Activated CD4-positive, alpha-beta T cell treated with anti-CD3 and anti-CD28 coated beads for 4 hours (primary cell): ENCODE measurements around the gene CUL4B.
"Not testable (repeated sequence)": the region's sequence is repeated elsewhere in the genome, so short reads cannot be mapped to it uniquely, and the experiment has no call there.

Source experiments
- DNase-seq, 2 donors: peaks; one replicate each; pipeline ENCODE4 v3.0.0-alpha.2; 2020

CUL4B gene

GRCh38 chrX:120517936-120518335 lies 42.8 kb downstream of the CUL4B start:
- no peak for DNase-seq

DNA sequence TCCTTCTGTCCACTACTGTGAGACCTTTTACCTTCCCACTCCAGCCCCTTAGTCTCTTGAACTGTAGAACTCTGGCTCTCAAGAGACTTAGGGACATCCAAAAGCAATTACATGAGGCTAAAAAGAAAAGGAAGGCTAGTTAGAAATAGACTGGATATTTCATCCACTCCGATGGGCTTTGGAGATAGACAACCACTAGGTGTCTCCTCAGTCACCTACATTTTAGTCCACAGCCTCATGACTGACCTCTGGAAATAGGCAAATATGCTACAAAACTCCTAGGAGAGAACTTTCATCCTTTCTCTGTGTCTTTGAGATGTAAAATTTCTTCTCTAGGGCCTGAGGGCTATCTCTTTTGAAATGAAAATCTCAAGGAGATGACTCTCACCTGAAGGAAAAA lies 46.5 kb downstream of the CUL4B start:
- DNase-seq, result no peak

DNA sequence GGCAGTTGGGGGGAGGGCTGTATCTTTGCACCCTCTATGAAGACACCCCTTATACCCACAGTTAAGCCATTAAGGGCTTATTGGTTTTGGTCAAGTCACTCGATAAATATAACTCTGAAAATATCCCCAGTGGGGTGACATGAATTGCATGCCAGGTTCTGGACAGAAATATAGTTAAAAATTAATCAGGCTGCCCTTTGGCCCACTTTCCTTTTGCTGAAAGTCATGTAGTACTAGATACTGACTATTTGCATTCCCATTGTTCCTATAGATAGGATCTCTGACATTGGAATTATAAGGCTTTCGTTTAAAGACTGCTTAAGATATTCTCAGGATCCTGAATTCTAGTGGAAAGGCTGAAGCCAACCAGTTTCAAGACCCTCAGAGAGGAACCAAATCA lies 48.1 kb downstream of the CUL4B start:
- no peak for DNase-seq

- no peak for DNase-seq
These were observed 48.5 kb downstream of the CUL4B start for GRCh38 chrX:120512222-120512621.

DNA sequence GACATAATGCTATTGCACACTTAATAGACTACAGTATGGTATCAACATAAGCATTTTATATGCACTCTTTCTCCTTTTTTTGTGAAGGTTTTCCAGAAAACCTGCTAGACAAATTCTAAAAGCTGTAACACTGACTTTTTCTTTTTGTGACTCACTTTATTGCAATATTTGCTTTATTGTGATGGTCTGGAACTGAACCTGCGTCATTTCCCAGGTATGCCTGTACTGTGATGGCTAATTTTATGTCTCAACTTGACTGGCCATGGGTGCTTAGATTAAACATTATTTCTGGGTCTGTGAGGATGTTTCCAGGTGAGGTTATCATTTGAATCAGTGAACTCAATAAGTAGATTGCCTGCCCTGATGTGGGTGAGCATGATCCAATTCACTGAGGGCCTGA lies 56.2 kb downstream of the CUL4B start:
- no peak for DNase-seq

GRCh38 chrX:120499301-120500072 lies 61.3 kb downstream of the CUL4B start:
- no peak for DNase-seq

DNA sequence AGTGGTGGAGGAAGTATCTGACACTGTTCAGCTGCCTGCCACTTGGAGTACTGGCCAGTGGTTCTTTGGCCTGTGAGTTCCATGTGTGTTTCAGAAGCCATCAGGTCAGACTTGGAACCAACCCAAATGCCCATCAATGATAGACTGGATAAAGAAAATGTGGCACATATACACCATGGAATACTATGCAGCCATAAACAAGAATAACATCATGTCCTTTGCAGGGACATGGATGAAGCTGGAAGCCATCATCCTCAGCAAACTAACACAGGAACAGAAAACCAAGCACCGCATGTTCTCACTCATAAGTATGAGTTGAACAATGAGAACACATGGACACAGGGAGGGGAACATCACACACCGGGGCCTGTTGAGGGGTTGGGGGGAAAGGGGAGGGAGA lies 70.6 kb downstream of the CUL4B start:
- DNase-seq, result not testable (repeated sequence)

DNA sequence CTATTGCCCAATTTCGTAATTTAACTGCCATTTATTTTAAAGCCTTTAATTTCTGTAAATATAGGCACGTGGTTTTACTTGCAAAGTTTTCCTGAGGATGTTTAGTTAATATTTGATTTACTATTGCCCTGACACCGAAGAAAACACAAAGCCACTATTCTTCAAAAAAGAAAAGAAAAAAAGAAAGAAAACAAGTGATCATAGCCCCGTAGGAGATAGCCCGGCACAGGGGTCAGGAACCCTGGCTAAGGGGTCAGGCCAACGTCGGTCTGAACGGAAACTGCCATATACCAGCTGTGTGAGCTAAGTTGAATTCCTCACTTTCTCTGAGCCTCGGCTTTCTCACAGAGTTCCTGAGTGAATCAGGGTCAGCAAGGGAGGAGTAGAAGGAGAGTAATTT lies 74.0 kb downstream of the CUL4B start:
- no peak for DNase-seq

- DNase-seq, result peak; percentile 42 to 47
These were observed 74.9 kb downstream of the CUL4B start for GRCh38 chrX:120485638-120486520.

DNA sequence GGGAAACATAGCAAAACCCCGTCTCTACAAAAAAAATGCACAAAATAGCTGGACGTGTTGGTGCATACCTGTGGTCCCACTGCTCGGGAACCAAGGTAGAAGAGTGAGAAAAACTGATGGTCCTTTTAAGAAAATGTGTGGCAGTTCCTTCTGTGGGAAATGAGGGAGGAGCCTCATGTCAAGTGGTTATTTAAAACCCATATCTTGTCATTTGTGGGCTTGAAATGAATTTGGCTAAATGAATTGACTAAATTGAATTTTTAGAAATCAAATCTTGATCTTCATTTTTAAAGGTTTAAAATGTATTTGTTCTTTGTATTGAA lies 75.5 kb downstream of the CUL4B start:
- no peak for DNase-seq

DNA sequence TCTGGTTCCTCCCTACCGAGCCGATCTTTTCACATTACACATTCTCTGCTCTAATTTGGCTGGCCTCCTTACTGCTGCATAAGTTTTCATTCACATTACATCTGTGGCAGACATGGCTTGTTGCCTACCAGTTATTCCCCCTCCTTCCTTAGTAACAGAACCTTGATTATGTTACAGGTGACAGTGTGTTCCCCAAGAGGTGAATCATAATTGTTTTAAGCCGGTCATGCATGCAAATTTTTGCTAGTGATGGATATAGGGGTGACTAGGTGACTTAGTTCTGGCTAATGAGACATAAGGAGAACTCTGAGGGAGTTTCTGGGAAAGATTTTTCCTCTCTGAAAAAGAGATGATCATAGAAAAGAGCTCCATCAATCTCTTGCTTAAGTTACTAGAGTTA lies 83.3 kb downstream of the CUL4B start:
- DNase-seq, result no peak

DNA sequence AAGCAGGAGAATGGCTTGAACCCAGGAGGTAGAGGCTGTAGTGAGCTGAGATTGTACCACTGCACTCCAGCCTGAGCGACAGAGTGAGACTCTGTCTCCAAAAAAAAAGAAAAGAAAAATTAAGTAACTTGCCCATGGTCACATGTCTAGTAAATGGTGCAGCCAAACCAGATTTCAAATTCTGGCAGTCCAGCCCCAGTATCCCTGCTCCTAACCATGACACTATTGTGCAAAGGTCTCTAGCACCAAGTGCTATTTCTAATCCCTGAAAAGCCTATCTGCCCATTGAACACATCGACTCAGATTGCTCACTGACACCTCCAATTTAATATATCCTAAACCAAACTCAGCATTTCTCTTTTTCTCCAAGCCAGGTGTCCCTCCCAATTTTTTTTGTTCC lies 84.0 kb downstream of the CUL4B start:
- no peak for DNase-seq

DNA sequence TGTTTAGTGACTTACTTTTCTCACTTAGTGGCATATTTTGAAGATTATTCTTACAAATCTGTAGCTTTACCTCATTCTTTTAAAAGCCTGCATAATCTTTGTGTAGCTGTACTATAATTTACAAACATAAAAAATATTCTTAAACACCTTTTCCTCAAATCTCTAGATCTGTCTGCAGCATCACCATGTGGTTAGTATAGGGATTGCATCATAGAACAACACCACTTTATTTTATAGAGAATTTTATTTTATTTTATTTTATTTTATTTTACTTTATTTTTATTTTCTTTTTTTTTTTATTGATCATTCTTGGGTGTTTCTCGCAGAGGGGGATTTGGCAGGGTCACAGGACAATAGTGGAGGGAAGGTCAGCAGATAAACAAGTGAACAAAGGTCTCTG lies 85.3 kb downstream of the CUL4B start:
- DNase-seq, result not testable (repeated sequence)
